AML-193 (cell line): ENCODE data around the gene NRG2.
A peak's percentile ranks its signal among the peaks of the same experiment; 100 is the strongest.

ENCODE experiments used
- DNase-seq, 2 experiments: peaks; one replicate each; lab custom pipeline; 2025; lab: John Stamatoyannopoulos, UW

The NRG2 gene

GRCh38 chr5:140042643-140043507 is at the start of gene NRG2:
NRG2 (minus strand) TSS chr5:140043299.
- DNase-seq: no peak

GRCh38 chr5:140090251-140090650 is 47.2 kb upstream of the NRG2 start:
- DNase-seq: no peak

DNA sequence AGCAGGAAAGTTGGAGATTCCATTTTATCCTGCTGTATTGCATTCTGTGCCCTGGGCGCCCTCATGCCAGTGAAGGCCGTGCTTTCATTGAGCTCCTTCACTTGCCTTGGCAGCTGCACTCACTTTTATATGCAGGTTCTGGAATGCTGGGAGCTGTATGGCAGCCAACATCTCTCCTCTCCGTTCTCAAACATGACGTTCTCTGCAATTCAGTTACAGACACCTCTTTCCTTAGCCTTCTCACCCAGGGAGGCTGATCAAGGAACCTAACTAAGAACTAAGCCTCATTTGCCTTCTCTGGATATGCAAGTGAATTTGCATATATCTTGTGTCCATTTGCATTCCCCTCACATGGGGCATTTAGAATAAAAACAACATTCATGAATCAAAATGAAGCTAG is 41.4 kb upstream of the NRG2 start:
- no peak for DNase-seq

DNA sequence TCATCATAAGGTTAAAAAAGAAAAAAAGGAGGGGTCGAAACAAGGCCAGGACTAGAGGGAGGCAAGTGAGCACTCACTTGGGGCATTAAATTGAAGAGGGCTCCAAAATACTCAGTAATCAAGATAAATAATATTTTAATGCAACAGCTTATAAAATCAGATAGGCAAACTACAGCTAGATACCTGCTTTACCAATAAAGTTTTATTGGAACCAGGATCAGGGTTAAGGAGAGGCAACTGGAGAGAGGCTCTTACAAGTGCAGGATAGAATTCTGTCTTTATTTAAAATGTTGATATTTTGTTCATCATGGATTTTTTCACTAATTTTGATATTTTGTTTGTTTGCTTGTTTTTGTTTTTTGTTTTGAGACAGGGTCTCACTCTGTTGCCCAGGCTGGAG is 40.6 kb upstream of the NRG2 start:
- no peak for DNase-seq

DNA sequence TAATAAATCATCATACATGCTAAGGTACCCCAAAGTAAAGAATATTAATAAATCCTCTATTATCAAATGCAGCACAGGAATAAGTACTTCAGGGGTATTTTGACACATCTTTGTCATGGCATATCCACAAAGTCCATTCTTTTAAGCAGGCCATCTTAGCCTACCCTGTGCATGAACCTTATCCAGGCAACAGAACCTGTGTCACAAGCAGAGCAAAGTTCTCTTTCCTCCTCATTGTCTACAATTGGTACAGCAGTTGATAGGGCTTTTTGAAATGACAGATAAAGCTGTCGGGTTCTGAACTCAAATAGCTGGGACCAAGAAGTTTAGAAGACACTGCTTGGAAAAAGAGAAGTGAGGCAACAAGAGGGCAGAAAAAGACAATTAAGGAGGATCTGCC is 40.0 kb upstream of the NRG2 start:
- DNase-seq: no peak

DNA sequence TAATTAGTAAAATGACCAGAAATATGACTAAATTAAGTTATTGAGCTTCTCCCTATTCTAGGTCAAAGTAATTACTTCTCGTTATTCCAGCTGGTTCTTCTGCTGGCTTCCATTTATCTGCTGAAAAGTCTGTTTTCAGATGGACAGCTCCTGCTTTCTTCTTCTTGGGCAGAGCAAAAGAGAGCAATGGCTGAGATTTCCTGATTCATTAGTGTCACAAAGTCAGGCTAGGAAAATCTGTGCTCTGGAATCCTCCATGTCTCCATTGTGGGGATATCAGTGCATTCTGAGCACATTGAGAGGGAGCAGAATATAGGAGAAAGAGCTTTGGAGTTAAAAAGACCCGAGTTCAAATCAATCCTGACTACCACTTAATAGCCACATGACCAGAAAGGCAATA is 33.7 kb upstream of the NRG2 start:
- DNase-seq: no peak

DNA sequence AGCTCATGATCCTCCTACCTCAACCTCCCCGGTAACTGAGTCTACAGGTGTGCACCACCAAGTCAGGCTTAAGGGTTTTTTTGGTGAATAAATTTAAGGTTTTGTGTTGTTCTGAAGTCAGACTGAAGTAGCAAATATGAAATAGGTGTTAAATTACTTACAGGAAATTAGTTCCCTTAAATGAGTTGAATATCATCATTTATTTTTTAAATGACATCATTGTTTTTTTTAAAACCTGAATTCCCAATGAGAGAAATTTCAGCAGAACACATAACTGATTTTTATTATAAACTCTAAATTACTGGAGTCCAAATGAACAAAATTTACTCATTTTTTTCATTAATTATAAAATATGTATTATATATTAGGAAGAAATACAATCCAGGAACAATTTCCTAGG is 33.0 kb upstream of the NRG2 start:
- no peak for DNase-seq

DNA sequence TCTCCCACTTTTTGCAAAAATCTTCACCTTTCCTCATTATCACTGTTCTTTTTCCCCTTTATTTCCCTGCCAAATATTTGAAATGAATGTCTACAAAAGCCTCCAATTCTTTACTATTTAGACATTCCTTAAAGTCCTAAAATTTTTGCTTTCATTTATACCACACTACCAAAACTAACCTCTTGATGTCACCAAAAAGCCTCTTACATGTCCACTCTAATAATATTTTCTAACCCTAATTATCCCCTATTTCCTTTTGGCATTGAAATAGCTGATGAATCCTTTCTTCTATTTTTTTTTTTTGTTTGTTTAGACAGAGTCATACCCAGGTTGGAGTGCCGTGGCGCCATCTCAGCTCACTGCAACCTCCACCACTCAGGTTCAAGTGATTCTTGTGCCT is 32.3 kb upstream of the NRG2 start:
- DNase-seq: peak in 1 of 2 experiments; percentile 5

GRCh38 chr5:140073296-140073695 is 30.2 kb upstream of the NRG2 start:
- DNase-seq: peak; percentile 18 to 38

DNA sequence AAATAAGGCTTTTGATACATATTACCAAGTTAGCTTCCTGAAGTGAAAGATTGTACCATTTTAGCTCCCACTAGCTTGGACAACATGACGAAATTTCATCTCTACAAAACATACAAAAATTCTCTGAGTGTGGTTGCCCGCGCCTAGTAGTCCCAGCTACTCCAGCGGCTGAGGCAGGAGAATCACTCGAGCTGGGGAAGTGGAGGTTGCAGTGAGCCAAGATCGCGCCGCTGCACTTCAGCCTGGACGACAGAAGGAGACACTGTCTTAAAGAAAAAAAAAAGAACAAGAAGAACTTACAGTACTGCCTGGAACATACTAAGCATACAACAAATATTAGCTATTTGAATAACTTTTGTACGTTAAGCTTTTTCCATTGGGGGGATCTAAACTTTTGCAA is 29.7 kb upstream of the NRG2 start:
- DNase-seq: no peak

DNA sequence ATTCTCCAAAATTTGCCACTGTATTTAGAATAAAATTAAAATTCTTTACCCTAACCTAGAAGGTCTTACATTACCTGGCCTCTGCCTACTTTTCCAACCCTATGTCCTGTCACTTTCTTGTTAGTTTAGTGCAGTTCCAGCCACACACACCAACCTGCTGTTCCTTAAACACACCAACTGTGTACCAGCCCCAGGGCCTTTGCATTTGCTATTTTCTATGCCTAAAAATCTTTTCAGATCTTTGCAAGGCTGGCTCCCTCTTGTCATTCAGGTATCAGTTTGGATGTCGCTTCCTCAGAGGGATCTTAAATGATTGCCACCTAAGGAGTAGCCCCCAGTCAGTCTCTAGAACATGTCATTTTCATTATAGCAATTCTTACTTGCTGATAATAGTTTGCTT is 17.7 kb upstream of the NRG2 start:
- DNase-seq: no peak

DNA sequence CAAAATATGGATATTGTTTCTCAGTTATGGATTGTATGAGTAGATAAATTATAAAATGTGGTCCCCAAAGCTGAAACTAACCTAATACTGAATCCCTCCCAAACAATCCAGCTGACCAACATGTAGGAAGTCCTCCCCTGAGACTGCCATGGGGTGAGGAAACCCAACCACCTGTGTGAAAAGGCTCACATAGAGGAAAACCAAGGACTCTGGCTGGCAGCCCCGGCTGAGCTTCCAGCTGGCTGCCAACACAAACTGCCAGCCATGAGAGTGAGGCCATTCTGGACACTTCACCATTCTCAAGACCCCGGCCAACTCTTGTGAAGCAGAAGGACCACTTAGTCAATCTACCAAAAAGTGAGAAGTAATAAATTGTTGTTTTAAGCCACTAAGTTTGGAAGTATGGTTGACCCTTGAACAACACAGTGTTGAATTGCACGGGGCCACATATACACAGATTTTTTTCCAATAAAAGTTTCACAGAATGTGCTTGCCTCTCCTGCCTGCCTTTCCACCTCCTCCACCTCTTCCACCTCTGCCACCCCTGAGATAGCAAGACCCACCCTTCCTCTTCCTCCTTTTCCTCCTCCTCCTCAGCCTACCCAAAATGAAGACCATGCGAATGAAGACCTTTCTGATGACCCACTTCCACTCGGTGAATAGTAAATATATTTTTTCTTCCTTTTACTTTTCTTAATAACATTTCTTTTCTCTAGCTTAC is 15.3 kb upstream of the NRG2 start:
- DNase-seq: no peak

- DNase-seq: no peak
These were observed 13.8 kb upstream of the NRG2 start for GRCh38 chr5:140056880-140057279.

DNA sequence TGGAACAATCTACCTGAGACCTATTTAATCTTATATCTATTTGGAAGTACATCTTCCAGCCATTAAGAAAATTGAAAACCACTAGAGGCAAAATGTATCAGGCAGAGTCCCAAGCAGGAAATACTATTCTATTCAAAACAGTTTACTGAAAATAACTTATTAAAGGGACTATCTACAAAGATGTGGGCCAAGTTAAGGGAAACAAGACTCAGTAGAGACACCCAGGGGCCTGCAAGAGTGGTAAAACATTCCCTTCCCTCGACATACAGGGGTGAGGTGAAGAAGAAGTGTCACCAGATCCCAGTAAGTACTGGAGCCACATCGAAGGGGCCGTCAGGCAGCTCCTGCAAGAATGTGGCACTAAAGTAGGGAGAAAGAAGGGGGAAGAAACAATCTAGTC is 12.1 kb upstream of the NRG2 start:
- no peak for DNase-seq

DNA sequence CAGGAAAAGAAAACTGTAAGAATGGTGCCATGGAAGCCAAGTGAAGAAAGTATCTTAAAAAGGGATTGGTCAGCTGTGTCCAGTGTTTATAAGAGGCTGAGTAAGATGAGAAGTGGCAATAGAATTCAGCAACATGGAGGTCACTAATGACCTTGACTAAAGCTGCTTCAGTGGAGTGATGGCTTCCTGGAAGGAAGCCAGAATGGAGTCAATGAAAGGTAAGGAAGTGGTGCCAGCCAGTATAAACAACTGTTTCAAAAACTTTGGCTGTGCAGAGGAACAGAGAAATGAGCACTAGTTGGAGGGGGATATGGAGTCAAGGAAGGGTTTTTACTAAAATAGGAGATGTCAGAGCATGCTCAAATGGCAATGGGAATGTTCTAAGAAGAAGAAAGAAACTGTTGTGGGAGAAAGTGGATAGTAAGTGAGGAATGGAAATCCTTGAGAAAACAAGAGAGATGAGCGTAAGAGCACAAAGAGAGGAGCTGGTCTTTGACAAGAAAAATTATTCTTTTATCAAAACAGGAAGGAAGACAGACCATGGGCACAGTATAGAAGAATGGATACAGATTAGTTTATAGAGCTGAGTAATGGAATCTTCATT is 11.1 kb upstream of the NRG2 start:
- no peak for DNase-seq

GRCh38 chr5:140051950-140052349 is 8.9 kb upstream of the NRG2 start:
- DNase-seq: no peak

- no peak for DNase-seq
These were observed 6.6 kb upstream of the NRG2 start for GRCh38 chr5:140049713-140050112.

DNA sequence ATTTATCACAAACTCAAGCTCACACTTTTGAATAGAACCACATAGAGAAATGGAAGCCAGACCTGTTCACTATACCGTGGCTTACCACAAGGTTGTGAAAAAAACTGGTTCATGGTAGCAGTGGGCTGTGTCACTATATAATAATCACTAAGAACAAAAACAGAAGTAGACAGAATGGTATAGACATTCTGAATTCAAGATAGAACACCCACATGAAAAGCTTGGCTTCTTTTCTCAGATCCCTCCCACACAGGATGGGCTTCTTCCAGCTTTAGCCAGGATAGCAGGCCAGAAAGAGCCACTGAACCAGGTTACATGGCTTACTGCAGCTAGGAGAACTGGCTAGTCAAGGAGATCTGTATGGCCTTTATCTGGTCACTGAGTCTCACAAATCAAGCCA is 6.1 kb upstream of the NRG2 start:
- no peak for DNase-seq

DNA sequence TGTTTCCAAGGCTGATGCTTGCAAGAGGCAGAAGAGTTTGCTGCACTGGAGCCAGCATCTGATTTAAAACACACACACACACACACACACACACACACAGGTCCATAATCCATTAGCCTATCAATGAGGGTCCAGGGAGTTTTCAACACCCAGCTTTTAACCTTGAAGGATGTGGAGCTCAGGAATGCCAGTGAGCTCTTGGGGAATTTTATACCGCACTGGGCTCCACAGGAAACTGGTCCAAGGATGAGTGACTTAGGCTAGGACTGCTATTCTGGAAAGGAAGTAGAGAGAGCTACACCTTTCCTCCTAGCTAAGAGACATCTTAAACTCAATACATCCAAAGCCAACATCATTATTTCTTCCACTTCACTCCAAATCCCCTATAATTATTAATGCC is 942 bp upstream of the NRG2 start:
- DNase-seq: no peak

DNA sequence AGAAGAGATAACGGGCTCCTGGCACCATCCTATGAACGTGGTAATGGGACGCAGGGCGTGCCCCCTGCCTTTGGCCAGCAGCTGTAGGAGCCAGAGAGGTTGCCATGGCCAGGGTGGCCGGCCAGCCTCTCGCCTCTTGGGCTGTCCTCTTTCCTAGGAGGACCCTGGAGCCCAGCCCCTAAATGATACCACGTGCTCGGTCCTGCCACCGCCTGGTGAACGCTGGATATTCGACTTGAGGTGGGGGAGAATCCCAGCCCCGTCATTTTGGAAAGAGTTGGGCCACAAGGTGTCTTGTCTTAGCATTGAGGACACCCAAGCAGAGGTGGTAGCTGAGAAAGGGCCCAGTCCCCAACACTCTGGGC is 391 bp upstream of the NRG2 start:
- DNase-seq: no peak

- no peak for DNase-seq
These were observed 781 bp downstream of the NRG2 start for GRCh38 chr5:140042393-140042642.

DNA sequence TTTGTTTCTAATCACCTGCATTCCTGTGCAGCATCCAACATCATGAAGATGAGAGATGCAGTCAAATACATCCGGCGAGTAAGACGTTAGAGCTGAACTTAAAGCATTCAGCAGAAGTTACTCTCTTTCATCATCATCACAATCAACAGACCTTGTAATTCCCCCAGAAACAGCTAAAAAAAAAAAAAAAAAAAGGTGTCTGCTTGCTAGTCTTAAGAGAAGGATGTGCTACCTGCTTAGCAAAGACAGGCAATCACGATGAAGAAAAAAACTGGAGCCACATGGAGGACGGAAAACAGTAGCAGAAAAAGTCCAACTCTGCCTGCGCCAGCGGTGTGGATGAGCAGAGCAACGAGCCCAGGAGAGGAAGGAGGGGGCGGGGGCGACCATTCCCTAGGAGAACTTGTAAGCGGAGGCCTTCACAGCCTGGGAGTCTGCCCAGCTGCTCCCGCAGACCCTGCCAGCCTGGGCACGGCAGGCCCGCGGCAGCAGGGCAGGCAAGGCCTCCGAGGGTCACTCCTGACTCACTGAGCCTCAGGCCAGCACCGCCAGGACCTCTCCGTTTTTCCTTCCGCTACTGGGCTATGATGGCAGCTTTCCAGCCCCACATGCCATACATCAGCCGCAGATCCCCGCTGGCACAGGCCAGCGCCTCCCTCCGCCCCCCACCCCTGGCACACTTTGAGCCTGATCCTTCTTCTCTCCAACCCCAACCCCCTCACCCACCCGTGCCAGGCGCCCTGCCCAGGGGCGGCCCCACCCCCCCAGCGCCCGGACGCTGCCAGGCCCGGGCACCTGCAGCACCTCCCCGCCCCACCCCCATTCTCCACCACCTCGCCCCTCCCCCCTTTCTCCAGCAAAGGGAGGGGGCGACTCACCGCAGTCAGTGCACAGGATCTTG is 1.4 kb downstream of the NRG2 start:
- DNase-seq: no peak

DNA sequence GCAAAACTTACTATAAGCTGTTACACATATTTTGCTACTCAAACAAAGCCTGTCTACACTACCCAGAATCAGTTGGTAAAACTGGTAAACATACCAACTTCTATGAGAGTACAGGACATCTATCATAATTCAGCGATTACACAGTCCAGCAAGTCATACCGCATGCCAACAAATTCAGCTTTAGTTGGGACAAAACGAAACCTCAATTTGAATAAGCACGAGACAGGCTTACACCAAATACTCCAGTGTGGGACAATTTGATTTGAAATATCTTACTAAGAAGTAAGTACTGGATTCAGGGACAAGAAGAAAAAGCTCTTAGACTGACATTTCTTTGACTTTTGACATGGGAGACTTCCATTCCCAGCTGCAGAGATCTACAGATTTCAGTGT is 2.0 kb downstream of the NRG2 start:
- no peak for DNase-seq
